Keratinocyte (primary cell): ENCODE results near the gene PAX3. TPM values are rescaled to one million over a fixed set of nuclear protein-coding genes. Genes with fewer than 3 reads are reported as not detected.

Experiments used
- DNase-seq: peaks from one replicate; pipeline ENCODE4 v3.0.0-alpha.2; 2011; ENCODE audit warnings: low read depth, missing footprints, low spot score
- FAIRE-seq: peaks from 2 replicates; lab custom pipeline; 2011; peaks lifted over from hg19 to GRCh38; lab: Jason Lieb, UNC
- H2AFZ ChIP-seq: 2 replicates; pipeline ENCODE4 v1.6.0; 2012; ENCODE audit warnings: low read length, control low read depth, inconsistent platforms; ENCODE audit not compliant: control insufficient read depth
- H3K27ac ChIP-seq: 2 replicates; pipeline ENCODE4 v1.5.1; 2011; ENCODE audit warnings: low read length; ENCODE audit not compliant: control insufficient read depth, insufficient read depth
- H3K27me3 ChIP-seq: 3 replicates; pipeline ENCODE4 v1.6.0; 2011; ENCODE audit warnings: low read length; ENCODE audit not compliant: control insufficient read depth, insufficient read depth; ENCODE audit errors: extremely low read depth
- H3K36me3 ChIP-seq, 2 experiments: 2 replicates in 1 of 2; 3 replicates in 1 of 2; pipeline ENCODE4 v1.5.1; 2011; ENCODE audit warnings: low read length in 2 of 2, mild to moderate bottlenecking in 1 of 2; ENCODE audit not compliant: control insufficient read depth in 2 of 2, insufficient read depth in 2 of 2; ENCODE audit errors: extremely low read depth in 1 of 2
- H3K4me1 ChIP-seq: 3 replicates; pipeline ENCODE4 v1.5.1; 2011; ENCODE audit warnings: low read length; ENCODE audit not compliant: control insufficient read depth, insufficient read depth; ENCODE audit errors: extremely low read depth
- H3K4me2 ChIP-seq: 3 replicates; pipeline ENCODE4 v1.6.0; 2011; ENCODE audit warnings: low read depth, low read length; ENCODE audit not compliant: control insufficient read depth, insufficient read depth; ENCODE audit errors: extremely low read depth
- H3K4me3 ChIP-seq, 3 experiments: fragments of 200-600 bp in 1 of 3; sonication (generic) in 1 of 3; 2 replicates in 2 of 3; 3 replicates in 1 of 3; pipeline ENCODE4 v1.5.1; 2011 to 2016; ENCODE audit warnings: low read length in 3 of 3, mild to moderate bottlenecking in 3 of 3, control low read depth in 2 of 3, inconsistent platforms in 1 of 3, low read depth in 1 of 3, mixed read lengths in 1 of 3, mixed run types in 1 of 3, moderate library complexity in 1 of 3; ENCODE audit not compliant: control insufficient read depth in 2 of 3, insufficient read depth in 2 of 3; ENCODE audit errors: extremely low read depth in 1 of 3
- H3K79me2 ChIP-seq: 2 replicates; pipeline ENCODE4 v1.6.0; 2012; ENCODE audit warnings: low read length; ENCODE audit not compliant: control insufficient read depth, insufficient read depth
- H3K9ac ChIP-seq: 3 replicates; pipeline ENCODE4 v1.6.0; 2011; ENCODE audit warnings: low read length; ENCODE audit not compliant: control insufficient read depth, insufficient read depth; ENCODE audit errors: extremely low read depth
- H3K9me1 ChIP-seq: 3 replicates; pipeline ENCODE4 v1.6.0; 2011; ENCODE audit warnings: low read length; ENCODE audit not compliant: control insufficient read depth, insufficient read depth; ENCODE audit errors: extremely low read depth
- H3K9me3 ChIP-seq: 2 replicates; pipeline ENCODE4 v1.5.1; 2012; ENCODE audit warnings: low read depth, low read length; ENCODE audit not compliant: control insufficient read depth
- H4K20me1 ChIP-seq: 3 replicates; pipeline ENCODE4 v1.6.0; 2011; ENCODE audit warnings: low read length; ENCODE audit not compliant: control insufficient read depth, insufficient read depth; ENCODE audit errors: extremely low read depth
- CTCF ChIP-seq, 3 experiments: IDR thresholded peaks in 1 of 3; conservative IDR thresholded peaks in 1 of 3; optimal IDR thresholded peaks in 1 of 3; 2 replicates in 2 of 3; 3 replicates in 1 of 3; pipeline versions ENCODE3 to v1.5.1; 2011; ENCODE audit warnings: low read length in 3 of 3, mild to moderate bottlenecking in 3 of 3, moderate library complexity in 2 of 3, control low read depth in 1 of 3, inconsistent platforms in 1 of 3; ENCODE audit not compliant: insufficient read depth in 2 of 3; ENCODE audit errors: extremely low read depth in 1 of 3
- EZH2 ChIP-seq: IDR thresholded peaks from one replicate; pipeline ENCODE4 v1.6.1; 2012; ENCODE audit warnings: inconsistent platforms, mild to moderate bottlenecking, low read length, moderate library complexity
- dilution Hi-C: fragments of 300-500 bp; cut with MboI; formaldehyde crosslinking; loops from one replicate; pipeline ENCODE4 v1.7.0; 2020; ENCODE audit warnings: low sequenced_read_pairs; ENCODE audit not compliant: extremely low pct_ligation_motif_present
- polyA plus RNA-seq, 5 experiments: library from polyadenylated mRNA; depleted of rRNA in 3 of 5; stranded (reverse) in 3 of 5; stranded (forward) in 1 of 5; unstranded in 1 of 5; fragments of >200 nt; gene quantifications; 1 replicate in 1 of 5; 2 replicates in 3 of 5; 3 replicates in 1 of 5; pipeline versions ENCODE4 v1.2.1 to v1.2.3, GENCODE V29; 2011 to 2012; ENCODE audit warnings: missing spikeins in 2 of 5, low read depth in 1 of 5, low replicate concordance in 1 of 5

The PAX3 gene
- polyA plus RNA-seq, 1 donor (not counting 4 experiments of a cell fraction or from before 2014, with no cell fraction given), result not detected

GRCh38 chr2:222333397-222333796 is 34.6 kb upstream of the PAX3 start:
- FAIRE-seq, result no peak
- TF ChIP-seq CTCF (optimal IDR thresholded peaks at IDR 0.05 in 1 of 3, IDR thresholded peaks at IDR 0.05 in 1 of 3, conservative IDR thresholded peaks at IDR 0.05 in 1 of 3; ENCODE audit: extremely low read depth in 1 of 3, insufficient read depth in 2 of 3, low read length in 3 of 3) (no peak), EZH2 (no peak)
- dilution Hi-C loops, result no loop called here

GRCh38 chr2:222332116-222332515 is 33.3 kb upstream of the PAX3 start:
- Histone ChIP-seq H3K4me3 (no peak overlapping the region), H3K27me3 (no peaks in the 10 kb centered on the region), H3K79me2 (no peaks in the 10 kb centered on the region), H3K9me1 (no peaks in the 10 kb centered on the region), H3K9me3 (no peaks in the 10 kb centered on the region), H3K4me2 (no peak overlapping the region), H3K27ac (no peak overlapping the region), H3K36me3 (no peaks in the 10 kb centered on the region), H3K4me1 (no peaks in the 10 kb centered on the region), H3K9ac (no peak overlapping the region), H4K20me1 (no peaks in the 10 kb centered on the region), H2AFZ (no peak overlapping the region)
- no peak for TF ChIP-seq CTCF (optimal IDR thresholded peaks at IDR 0.05 in 1 of 3, IDR thresholded peaks at IDR 0.05 in 1 of 3, conservative IDR thresholded peaks at IDR 0.05 in 1 of 3; ENCODE audit: extremely low read depth in 1 of 3, insufficient read depth in 2 of 3, low read length in 3 of 3)
- TF ChIP-seq EZH2, result no peak
- dilution Hi-C loops, result no loop called here
- no peak for FAIRE-seq
- DNase-seq, result no peak

More at GRCh38 chr2:222333397-222333796, 34.6 kb upstream of the PAX3 start:
- Histone ChIP-seq H3K27me3 (no peaks in the 10 kb centered on the region), H3K9me3 (no peaks in the 10 kb centered on the region), H3K79me2 (no peaks in the 10 kb centered on the region), H3K9ac (no peak overlapping the region), H3K4me2 (no peak overlapping the region), H3K4me1 (no peaks in the 10 kb centered on the region), H3K27ac (no peak overlapping the region), H3K36me3 (no peaks in the 10 kb centered on the region), H3K4me3 (no peak overlapping the region), H4K20me1 (no peaks in the 10 kb centered on the region), H2AFZ (no peak overlapping the region), H3K9me1 (no peaks in the 10 kb centered on the region)
- DNase-seq, result no peak
